ENCODE data around the gene ACY1. TPM values are rescaled to one million over a fixed set of nuclear protein-coding genes. Genes with fewer than 3 reads are reported as not detected.

ACY1 gene
- total and polyA plus RNA-seq, 10 of the 15 experiments (the other 5 are each of a cell fraction or from before 2014, with no cell fraction given): 18.5 to 42.2 (median 27.8) TPM

- TF ChIP-seq CUX1 (IDR thresholded peaks at IDR 0.05; ENCODE audit: insufficient replicate concordance, low read depth, low read length): no peak
- TF ChIP-seq NRF1 (conservative IDR thresholded peaks at IDR 0.05; ENCODE audit: low read depth, low read length): no peak
- no peak for TF ChIP-seq RBBP5 (conservative IDR thresholded peaks at IDR 0.05)
- no peak for TF ChIP-seq BMI1 (IDR thresholded peaks at IDR 0.05; ENCODE audit: borderline replicate concordance)
- TF ChIP-seq MTA2 (IDR thresholded peaks at IDR 0.05; ENCODE audit: low read depth): no peak
- no peak for TF ChIP-seq CREM (IDR thresholded peaks at IDR 0.05; ENCODE audit: low read depth)
- TF ChIP-seq SREBF2 (IDR thresholded peaks at IDR 0.05; ENCODE audit: low read length): no peak
- no peak for TF ChIP-seq HDAC2 (IDR thresholded peaks at IDR 0.05)
- TF ChIP-seq TAF1 (IDR thresholded peaks at IDR 0.05; ENCODE audit: borderline replicate concordance, low read depth, low read length): no peak
- TF ChIP-seq ATF2 (IDR thresholded peaks at IDR 0.05; ENCODE audit: low read length): no peak
- no peak for TF ChIP-seq CBX5 (IDR thresholded peaks at IDR 0.05; ENCODE audit: low read depth)
- TF ChIP-seq KDM1A (IDR thresholded peaks at IDR 0.05; ENCODE audit: borderline replicate concordance): no peak
- no peak for TF ChIP-seq SMARCA5 (IDR thresholded peaks at IDR 0.05)
- TF ChIP-seq NR2C2 (IDR thresholded peaks at IDR 0.05; ENCODE audit: borderline replicate concordance, control insufficient read depth, insufficient read length, low read depth): no peak
- TF ChIP-seq CHD2 (IDR thresholded peaks at IDR 0.05; ENCODE audit: borderline replicate concordance, low read depth, low read length): no peak
- TF ChIP-seq KAT2A (conservative IDR thresholded peaks at IDR 0.05; ENCODE audit: control insufficient read depth, low read depth, low read length): no peak
- TF ChIP-seq RB1 (IDR thresholded peaks at IDR 0.05; ENCODE audit: borderline replicate concordance): no peak
- TF ChIP-seq EED (IDR thresholded peaks at IDR 0.05; ENCODE audit: low read depth): no peak
These were observed 22.3 kb upstream of the ACY1 start (continued) for GRCh38 chr3:51961011-51961410.

Measured in GM12878 (cell line).